ENCODE results near the gene UMODL1. TPM values are rescaled to one million over a fixed set of nuclear protein-coding genes. Genes with fewer than 3 reads are reported as not detected.
A peak's percentile ranks its signal among the peaks of the same experiment; 100 is the strongest.

The UMODL1 gene
- total and polyA plus RNA-seq, 2 donors from 2014 or later, result 0.39 TPM; not detected in 1

DNA sequence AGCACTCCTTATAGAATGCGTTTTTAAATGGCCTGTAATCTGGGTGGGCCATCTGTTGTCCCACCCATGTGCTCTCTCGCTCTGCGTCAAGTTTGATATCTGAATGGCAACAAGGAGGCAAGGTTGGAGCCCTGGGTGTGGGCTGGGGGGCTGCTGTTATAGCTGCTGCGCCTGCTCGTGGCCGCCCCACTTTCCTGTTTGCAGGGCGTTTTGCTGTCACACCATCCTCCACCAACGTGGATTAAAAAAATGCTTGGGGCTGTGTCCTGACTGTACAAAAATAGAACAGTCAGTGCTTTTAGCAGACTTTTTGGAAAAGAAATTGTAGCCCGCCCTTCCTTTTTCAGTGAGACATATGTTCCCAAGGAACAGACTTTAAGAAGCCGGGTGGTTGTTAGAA is 25.4 kb downstream of the UMODL1 start:
- FAIRE-seq (no peak), DNase-seq (no peak)
- intact Hi-C loops (cut with DNase I), result no loop called here
- no peaks in the 10 kb centered on the region for H3K36me3 ChIP-seq (ENCODE audit: control insufficient read depth in 2 of 3, insufficient read depth in 3 of 3, low read length in 3 of 3)
- H3K4me3 ChIP-seq (ENCODE audit: low read length in 3 of 3), result no peak overlapping the region
- no peak for TF ChIP-seq CTCF (IDR thresholded peaks at IDR 0.05; ENCODE audit: borderline replicate concordance, extremely low read depth, insufficient read depth)
- H3K9me3 ChIP-seq (ENCODE audit: control insufficient read depth in 2 of 3, insufficient read depth in 1 of 3, low read length in 3 of 3), result no peaks in the 10 kb centered on the region
- H3K27me3 ChIP-seq (ENCODE audit: control insufficient read depth, insufficient read depth, low read length), result no peaks in the 10 kb centered on the region
- no peaks in the 10 kb centered on the region for H3K4me1 ChIP-seq (ENCODE audit: control insufficient read depth in 2 of 3, insufficient read depth in 2 of 3, low read depth in 1 of 3, low read length in 3 of 3)
- H3K27ac ChIP-seq (ENCODE audit: low read depth in 2 of 2, low read length in 2 of 2), result peak overlapping the region in 1 of 2 donors; percentile 49
- no peak overlapping the region for H3K9ac ChIP-seq (ENCODE audit: low read length in 3 of 3)

DNA sequence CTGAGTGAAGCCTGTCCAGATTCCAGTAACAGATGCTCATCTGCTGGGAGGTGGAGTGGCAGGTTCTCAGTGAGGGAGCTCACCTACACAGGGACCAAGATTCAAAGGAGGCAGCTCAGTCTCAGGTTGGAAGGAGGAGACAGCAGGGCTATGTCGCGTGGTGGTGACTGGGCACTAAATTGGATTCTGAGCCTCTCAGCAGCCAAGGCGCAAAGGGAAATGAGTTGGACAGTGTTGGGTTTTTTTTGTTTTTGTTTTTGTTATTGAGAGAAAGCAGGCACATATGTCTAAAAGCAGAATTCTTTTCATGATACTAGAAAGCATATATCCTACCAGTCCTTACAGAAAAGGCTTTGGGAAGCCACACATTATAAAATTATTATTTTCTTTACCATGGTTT is 26.2 kb downstream of the UMODL1 start:
- no peak overlapping the region for H3K9ac ChIP-seq (ENCODE audit: low read length in 3 of 3)
- no peaks in the 10 kb centered on the region for H3K9me3 ChIP-seq (ENCODE audit: control insufficient read depth in 2 of 3, insufficient read depth in 1 of 3, low read length in 3 of 3)
- no peaks in the 10 kb centered on the region for H3K27me3 ChIP-seq (ENCODE audit: control insufficient read depth, insufficient read depth, low read length)
- no peaks in the 10 kb centered on the region for H3K4me1 ChIP-seq (ENCODE audit: control insufficient read depth in 2 of 3, insufficient read depth in 2 of 3, low read depth in 1 of 3, low read length in 3 of 3)
- FAIRE-seq, result no peak
- H3K36me3 ChIP-seq (ENCODE audit: control insufficient read depth in 2 of 3, insufficient read depth in 3 of 3, low read length in 3 of 3), result no peaks in the 10 kb centered on the region
- intact Hi-C loops (cut with DNase I), result no loop called here
- H3K27ac ChIP-seq (ENCODE audit: low read depth in 2 of 2, low read length in 2 of 2), result peak overlapping the region in 1 of 2 donors; percentile 49
- no peak for DNase-seq
- H3K4me3 ChIP-seq (ENCODE audit: low read length in 3 of 3), result no peak overlapping the region
- TF ChIP-seq CTCF (IDR thresholded peaks at IDR 0.05; ENCODE audit: borderline replicate concordance, extremely low read depth, insufficient read depth), result no peak

DNA sequence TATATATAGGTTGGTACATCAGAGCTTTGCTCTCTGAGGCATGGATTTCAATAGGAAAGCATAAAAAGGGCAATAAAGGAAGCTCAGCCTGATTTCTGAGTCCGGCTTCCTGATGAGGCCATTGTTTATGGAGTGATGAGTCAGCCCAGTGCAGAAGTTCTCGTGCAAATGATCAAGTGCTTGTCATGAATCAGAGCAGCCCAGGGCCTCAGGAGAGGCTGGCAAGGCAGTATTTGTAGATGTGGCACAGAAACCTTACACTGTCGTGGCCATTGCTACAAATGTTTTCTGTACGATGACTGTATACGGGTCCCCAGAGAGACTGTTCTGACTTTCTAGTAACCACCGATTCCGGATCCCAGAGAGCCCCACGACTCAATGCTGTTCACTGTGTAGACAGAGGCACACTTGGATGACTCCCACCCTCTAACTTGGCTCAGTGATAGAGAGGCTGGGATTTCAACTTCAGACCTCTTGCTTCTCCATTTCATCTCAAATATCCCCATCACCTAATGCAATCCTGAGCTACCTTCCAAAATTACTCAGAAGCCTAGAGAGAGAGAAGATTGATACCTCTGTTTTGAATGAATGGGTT is 26.8 kb downstream of the UMODL1 start:
- Histone ChIP-seq H3K36me3 (ENCODE audit: control insufficient read depth in 2 of 3, insufficient read depth in 3 of 3, low read length in 3 of 3) (no peaks in the 10 kb centered on the region), H3K4me3 (ENCODE audit: low read length in 3 of 3) (no peak overlapping the region), H3K27ac (ENCODE audit: low read depth in 2 of 2, low read length in 2 of 2) (no peak overlapping the region), H3K4me1 (ENCODE audit: control insufficient read depth in 2 of 3, insufficient read depth in 2 of 3, low read depth in 1 of 3, low read length in 3 of 3) (no peaks in the 10 kb centered on the region), H3K9me3 (ENCODE audit: control insufficient read depth in 2 of 3, insufficient read depth in 1 of 3, low read length in 3 of 3) (no peaks in the 10 kb centered on the region), H3K27me3 (ENCODE audit: control insufficient read depth, insufficient read depth, low read length) (no peaks in the 10 kb centered on the region), H3K9ac (ENCODE audit: low read length in 3 of 3) (no peak overlapping the region)
- no peak for TF ChIP-seq CTCF (IDR thresholded peaks at IDR 0.05; ENCODE audit: borderline replicate concordance, extremely low read depth, insufficient read depth)
- DNase-seq, result peak in 3 of 5 donors; percentile 14 to 67 (median 37)
- no peak for FAIRE-seq
- intact Hi-C loops (cut with DNase I), result no loop called here

Measured in kidney (tissue), 14 donors.